Skeletal muscle cell (primary cell): ENCODE results near the gene LARGE1.

Experiments
- DNase-seq: peaks from one replicate; pipeline ENCODE4 v3.0.0-alpha.2; 2010; ENCODE audit warnings: low read depth
- H3K4me3 ChIP-seq: 2 replicates; pipeline ENCODE4 v1.5.1; 2011; ENCODE audit warnings: low read depth, mild to moderate bottlenecking, control low read depth, low read length, moderate library complexity

The LARGE1 gene

DNA sequence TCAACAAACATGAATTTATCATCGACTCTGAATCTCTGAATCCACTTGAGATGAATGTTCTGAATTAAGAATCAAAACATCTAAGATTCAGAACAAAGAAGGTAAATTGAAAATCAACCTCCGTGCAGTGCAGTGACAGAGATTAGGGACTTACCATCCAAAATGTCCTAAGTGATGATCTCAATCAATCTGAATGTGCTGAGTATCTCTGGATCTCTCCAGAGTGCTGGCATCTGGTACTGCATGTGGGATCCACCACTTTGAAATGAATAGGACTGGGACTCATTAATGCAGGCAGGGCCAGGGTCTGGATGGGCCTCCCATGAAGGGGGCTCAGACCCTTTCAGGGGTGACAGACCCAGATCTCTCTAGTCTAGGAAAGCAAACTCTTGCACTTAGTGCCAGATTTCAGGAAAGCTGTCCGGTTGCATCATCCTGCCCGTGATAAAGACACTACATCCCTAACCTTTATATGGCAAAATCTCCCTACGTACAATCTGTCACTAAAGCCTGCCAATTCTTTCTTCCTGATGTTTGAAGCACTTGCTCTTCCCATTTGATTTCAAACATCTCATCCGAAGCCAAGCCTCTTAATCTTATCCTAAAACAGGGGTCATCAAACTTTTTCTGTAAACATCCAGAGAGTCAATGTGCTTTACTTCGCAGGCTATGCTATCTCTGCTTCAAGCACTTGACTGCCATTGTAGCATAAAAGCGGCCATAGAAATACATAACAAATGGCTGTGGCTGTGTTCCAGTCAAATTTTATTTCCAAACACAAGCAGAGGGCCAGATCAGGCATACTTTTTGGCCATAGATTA is 263.3 kb downstream of the LARGE1 start:
- no peak for DNase-seq
- H3K4me3 ChIP-seq = no peak overlapping the region

DNA sequence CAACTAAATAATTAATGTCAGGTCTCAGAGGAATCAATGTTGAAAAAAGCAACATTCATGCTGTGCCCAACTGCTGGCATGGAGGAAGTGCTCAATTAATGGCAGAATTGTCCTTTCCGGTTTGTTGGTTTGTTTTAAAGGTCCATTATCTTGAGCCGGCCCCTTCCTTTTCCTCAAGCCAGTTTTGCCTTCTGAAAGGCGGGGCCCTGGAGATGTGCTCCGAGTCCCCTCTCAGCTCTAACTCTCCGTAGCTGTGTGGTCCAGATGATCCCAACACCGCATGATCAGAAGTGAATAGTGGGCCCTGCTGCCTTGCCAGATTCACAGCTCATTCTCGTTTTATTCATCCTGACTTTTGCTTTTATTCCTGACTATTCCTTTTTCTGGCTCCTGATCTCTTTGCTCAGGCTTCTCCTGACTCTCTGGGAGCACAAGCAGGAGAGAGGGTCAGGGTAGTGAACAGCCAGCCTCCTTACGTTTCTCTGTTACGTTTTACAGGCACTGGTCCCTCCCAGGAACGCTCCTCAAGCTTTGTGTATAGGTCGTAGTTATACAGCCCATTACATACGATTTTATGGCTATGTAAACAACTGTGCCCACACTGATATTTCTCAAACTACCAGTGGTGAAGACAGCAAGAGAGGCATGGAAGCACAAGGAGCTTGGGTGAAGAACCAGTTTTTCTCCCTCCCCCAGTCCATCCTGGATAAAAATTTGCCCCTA is 265.9 kb downstream of the LARGE1 start:
- H3K4me3 ChIP-seq = no peak overlapping the region

DNA sequence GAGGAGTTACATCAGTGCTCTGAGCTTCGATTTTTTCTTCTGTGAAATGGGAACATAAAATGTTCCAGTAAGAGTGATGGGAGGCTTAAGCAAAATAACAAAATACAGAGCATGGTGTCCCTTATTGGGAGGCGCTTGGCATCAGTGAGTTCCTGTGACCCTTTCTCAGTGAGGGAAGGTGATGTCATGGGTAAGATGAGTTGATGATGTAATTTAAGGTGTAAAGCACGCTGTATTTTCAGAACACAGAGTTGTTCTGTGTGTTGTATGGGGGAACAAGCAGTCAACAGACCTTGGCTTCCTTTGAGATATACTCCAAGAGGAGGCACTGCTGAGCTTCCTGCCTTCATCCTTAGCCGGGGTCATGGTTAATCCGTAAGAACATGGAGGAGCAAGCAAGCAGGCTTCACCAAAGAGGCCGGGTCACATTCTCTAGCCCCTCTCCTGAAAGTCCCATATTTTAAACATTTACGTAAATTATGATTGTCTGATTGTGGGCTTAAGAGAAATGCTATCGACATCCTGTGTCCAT is 266.7 kb downstream of the LARGE1 start:
- no peak for DNase-seq
- H3K4me3 ChIP-seq = no peak overlapping the region

More for the DNA sequence above, 265.9 kb downstream of the LARGE1 start:
- no peak for DNase-seq

DNA sequence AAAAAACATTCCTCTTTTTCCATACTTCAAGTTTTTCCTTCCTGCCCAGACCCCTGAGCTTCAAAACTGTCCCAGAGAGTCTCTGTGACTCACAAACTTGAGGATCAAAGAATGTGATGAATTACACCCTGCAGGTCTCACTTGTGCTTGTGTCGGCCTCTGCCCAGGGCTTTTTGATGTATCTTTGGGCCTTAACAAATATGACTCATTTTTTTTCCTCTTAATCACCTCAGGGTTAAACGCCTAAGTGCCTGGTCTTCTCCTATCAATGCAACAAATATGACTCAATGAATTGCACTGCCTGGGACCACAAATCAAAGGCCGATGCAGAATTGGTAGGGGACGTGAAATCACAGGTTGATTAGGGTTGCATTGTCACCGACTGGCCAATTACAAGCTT is 267.7 kb downstream of the LARGE1 start:
- H3K4me3 ChIP-seq = no peak overlapping the region

DNA sequence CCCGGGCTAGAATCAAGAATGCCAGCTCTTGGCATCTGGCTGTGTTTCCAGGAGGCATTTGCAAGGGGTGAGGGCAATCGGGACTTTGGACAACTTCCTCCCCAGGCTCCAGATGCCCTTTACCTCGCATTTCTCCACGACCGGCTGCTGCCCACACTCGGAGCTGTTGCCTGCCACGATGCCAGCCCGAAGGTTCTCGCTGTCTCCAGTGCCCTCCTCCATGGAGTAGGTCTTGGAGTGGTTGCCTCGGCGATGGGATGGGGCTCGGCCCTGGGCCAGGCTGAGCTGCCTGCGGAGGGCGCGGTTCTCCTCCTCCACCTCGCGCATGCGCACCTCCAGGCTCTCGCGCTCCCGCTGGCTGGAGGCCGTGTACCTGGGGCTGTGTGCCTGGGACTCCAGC is 270.0 kb downstream of the LARGE1 start:
- H3K4me3 ChIP-seq = no peak overlapping the region
- DNase-seq = no peak

More for the DNA sequence above, 267.7 kb downstream of the LARGE1 start:
- DNase-seq = no peak

DNA sequence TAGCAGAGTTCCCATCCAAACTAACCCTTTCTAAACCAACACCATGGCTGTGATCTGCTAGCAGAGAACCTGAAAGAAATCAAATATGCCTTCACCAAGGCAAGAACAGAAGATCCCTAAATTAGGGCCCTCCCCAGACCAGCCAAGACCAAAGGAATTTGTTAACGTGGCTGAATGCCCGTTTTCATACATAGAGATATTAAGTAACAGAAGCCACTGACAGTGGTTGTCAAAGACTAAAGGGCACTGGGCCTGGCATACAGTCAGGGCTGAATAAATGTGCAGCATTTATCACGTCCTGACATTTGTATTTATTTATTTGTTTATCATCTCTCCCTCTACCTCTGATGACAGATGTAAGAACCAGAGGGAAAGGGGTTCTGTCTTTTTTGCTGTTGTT is 271.8 kb downstream of the LARGE1 start:
- H3K4me3 ChIP-seq = no peak overlapping the region
- no peak for DNase-seq

DNA sequence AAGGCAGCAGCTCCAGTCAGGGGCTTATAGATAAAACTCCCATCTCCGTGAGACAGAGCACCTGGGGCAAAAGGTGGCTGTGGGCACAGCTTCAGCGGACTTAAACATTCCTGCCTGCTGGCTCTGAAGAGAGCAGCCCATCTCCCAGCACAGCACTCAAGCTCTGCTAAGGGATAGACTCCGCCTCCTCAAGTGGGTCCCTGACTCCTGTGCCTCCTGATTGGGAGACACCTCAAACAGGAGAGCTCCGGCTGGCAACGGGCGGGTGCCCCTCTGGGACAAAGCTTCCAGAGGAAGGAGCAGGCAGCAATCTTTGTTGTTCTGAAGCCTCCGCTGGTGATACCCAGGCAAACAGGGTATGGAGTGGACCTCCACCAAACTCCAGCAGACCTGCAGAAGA is 279.4 kb downstream of the LARGE1 start:
- H3K4me3 ChIP-seq = no peak overlapping the region
- no peak for DNase-seq

DNA sequence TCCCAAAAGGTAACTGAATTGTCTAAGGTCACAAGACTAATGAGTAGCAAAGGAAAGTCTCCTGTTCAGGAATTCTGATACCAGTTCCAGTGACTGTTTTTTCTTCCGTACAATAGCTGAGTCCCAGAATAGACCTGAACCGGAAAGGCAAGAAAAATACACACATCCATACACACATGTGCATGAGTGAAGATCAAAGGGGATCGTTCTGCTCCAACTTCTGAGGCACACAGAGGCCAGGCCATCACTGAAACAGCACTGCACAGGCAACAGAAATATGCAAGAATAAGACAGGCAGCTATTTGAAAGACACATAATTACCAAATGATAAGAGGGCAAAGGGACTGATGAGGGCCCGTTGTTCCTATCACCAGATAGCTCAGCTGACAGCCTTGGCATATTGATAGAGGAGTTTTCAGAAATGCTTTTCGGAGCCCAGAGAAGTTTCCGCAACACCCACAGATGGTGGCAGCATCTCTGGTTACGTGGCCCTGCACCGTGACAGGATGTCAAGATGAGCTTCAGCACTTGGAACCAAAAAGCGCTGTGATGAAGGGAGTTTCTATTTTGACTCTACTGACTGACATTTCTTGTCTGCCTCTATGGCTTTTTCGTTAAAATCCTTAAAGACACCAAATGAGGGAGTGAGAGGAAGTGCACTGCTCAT is 280.6 kb downstream of the LARGE1 start:
- no peak for DNase-seq
- H3K4me3 ChIP-seq = no peak overlapping the region

DNA sequence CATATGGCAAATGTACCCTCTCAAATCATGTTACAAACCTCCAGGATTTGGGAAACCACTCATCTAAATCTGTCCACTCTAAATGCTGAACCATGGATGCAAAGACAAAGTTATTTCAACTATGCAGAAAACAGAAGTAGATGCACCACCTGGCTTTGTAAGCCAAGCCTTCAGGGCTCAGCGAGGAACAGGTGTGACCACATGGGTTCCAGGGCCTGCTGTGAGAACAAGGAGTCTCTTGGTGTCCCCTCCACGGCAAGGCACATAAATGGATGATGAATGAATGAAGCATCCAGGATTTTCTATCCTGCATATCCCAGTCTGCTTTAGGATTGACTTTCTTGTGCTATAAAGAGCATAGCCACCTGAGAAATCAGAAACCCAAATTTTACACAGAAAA is 284.5 kb downstream of the LARGE1 start:
- no peak overlapping the region for H3K4me3 ChIP-seq
- no peak for DNase-seq

DNA sequence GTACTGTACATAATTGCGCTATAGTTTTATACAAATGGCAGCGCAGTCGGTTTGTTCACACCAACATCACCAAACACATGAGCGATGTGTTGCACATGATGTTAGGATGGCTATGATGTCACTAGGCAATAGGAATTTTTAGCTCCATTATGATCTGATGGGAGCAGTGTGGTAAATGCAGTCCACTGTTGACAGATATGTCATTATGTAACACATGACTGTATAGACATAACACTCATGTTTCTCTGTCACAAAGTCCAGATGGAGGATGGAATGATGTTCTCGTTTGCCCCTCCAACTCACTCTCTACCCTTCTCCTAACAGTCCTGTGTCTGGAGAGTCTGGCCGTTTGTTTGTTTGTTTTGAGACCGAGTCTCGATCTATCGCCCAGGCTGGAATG is 288.5 kb downstream of the LARGE1 start:
- DNase-seq = no peak
- H3K4me3 ChIP-seq = no peak overlapping the region

DNA sequence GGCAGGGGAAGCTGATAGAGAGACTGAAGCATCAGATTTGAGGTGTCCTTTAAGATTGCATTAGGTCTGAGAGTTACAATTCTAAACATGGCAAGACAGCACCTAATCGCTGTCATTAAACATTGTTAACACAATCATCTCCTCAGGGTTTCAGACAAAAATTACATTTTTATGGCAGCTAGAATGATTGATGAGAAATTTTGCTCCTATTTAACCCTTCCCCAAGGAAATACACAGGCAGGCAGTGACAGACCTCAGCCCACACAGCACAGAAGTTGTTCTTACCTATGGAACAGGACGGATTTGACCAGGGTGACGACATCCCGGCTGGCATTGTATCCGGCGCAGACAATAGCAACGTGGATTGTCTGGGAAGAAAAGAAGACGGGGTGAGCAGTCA is 294.3 kb downstream of the LARGE1 start:
- DNase-seq = no peak
- no peak overlapping the region for H3K4me3 ChIP-seq

DNA sequence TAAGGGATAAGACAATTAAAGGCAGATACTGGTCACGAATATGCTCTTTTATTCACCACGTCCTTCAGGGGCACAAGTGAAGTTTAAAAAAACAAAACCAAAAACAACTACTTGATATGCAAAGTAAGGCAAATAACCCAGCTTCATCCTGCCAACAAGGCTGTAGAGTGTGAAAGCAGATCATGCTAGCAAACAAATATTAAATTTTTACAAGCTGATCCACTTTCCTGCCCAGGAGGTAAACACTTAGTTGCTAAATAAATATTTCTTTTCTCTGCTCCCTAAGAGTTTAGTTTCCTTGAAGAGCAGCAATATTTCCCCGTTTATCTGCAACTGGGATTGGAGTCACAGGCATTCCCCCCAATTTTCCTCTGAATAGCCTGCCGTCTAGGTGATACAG is 300.2 kb downstream of the LARGE1 start:
- H3K4me3 ChIP-seq = no peak overlapping the region
- DNase-seq = no peak

DNA sequence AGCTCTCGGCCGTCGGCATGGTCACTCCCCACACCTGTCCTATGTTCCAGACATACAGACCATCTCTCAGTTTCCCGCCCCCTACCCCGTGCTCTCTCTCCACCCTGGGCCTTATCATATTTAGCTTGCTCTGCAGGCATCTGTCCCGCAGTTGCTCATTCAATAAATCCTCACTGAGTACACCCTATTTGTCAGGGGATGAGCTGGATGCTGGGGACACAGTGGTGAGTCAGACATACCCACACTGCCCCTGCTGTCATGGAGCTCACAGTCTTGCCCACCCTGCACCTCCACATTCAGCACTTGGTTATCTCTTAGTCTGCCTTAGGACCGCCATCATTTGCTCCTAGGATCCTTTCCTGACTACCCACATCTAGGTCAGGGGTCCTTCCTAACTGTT is 313.8 kb downstream of the LARGE1 start:
- no peak for DNase-seq
- no peak overlapping the region for H3K4me3 ChIP-seq

DNA sequence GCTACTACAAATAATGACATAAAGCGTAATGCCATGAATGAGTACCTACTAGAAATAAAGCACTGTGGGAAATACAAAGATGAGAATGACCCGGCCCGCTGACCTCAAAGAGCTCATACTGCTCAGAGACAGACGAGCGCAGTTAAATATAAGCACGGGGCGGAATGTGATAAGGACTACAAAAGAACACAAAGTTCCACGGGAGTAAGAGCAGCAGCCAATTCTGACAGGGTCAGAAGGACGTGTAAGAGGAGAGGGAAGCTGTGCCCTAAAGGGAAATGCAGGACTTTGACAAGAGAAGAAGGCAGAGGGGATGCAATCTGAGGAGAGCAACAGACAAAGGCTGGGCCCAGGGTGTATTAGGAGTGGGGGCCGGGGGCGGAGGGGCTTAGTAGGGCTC is 314.6 kb downstream of the LARGE1 start:
- DNase-seq = no peak
- H3K4me3 ChIP-seq = no peak overlapping the region

DNA sequence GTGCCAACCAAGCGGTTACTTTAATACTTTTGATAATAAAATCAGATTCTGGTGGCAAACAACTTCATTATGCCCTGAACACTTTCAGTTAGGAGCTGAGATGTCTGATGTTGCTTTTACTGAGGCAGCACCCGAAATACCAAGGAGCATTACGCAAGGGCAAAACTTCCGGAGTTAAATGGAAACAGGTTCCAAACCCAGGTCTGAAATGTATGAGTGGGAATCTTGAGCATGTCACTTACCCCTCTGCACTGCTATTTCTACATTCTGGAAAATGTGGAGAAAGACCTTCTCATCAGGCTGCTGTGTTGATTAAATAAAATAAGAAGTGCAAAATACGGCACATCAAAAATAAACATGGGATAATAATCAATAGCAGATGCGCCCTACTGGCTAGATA is 315.1 kb downstream of the LARGE1 start:
- H3K4me3 ChIP-seq = no peak overlapping the region
- DNase-seq = no peak

DNA sequence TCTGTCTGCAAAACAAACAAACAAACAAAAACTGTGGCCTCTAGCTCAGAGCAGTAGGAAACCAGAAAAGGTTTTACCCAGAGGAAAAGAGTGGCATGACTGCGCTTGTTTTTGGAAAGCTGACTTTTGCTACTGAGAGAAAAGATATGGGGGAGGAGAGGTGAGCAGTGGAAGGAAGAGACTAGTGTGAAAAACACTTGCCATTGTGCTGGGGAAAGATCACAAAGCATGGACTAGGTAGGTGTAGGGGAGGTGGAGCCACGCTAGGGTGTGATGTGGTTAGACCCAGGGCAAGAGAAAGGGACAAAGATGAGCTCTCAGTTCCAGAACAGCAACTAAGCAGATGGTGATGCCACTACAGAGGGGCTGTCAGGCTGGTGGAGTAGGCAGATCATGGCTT is 319.2 kb downstream of the LARGE1 start:
- H3K4me3 ChIP-seq = no peak overlapping the region
- no peak for DNase-seq

DNA sequence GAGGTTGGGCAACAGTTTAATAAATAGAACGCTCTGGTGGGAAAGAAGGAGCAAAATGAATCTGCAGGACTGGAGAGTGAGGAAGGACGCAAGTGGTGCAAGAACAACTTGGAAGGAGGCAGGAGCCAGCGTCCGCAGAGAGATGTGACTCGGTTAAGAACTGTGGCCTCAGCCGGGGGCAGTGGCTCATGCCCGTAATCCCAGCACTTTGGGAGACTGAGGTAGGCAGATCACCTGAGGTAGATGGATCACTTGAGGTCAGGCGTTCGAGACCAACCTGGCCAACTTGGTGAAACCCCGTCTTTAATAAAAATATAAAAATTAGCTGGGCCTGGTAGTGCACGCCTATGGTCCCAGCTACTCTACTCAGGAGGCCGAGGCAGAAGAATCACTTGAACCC is 319.7 kb downstream of the LARGE1 start:
- H3K4me3 ChIP-seq = no peak overlapping the region
- no peak for DNase-seq

DNA sequence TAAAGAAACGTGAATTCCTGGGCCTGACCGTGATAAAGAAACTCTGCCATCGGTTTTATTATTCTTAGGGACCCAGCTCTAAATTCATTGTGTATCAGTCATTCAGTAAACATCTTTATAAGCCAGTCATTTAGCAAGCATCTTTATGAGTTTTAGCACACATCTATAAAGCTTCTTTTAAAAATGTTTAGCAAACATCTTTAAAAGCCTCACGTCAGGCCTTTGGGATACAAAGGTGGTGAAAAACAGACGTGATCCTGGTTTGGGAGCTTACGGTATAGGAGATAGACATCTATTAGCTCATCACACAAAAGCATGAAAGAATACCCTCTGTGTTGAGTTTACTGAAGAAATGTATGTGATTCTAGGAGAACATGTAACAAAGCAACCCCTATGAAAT is 320.2 kb downstream of the LARGE1 start:
- no peak overlapping the region for H3K4me3 ChIP-seq
- no peak for DNase-seq

DNA sequence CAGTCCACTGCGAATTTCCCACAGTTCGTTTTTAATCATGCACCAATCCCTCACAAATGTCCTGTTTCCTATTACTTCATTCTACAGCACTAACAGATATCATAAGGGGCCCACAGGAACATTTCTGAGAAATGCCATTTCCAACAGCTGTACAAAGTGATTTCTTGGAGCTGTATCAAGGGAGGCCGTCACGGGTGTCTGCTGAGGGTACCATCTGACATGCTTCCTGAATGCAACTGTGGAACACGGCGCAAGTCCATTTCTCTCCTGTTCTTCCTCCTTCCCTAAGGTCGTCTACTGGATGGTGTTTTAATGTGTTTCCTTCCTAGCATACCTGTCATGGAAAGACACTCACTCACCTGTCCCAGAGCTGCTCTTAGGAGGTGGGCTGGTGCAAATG is 320.7 kb downstream of the LARGE1 start:
- DNase-seq = no peak
- no peak overlapping the region for H3K4me3 ChIP-seq

DNA sequence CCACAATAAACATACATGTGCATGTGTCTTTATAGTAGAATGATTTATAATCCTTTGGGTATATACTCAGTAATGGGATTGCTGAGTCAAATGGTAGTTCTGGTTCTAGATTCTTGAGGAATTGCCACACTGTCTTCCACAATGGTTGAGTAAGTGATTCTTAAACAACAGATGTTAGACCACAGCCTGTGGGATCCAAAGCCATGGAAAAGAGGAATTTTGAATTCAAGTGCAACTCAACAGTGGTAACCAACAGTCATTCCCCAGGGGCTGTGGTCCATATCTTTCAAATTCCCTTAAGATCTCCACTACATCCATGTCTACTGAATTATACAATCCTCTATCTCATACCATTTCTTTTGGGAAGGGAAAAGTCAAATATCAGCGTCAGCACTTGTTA is 321.5 kb downstream of the LARGE1 start:
- DNase-seq = no peak
- H3K4me3 ChIP-seq = no peak overlapping the region
